Endodermal cell (in vitro differentiated cells): ENCODE results near the gene ZC3H10. TPM values are rescaled to one million over a fixed set of nuclear protein-coding genes. Genes with fewer than 3 reads are reported as not detected.

Source experiments
- DNase-seq: peaks from one replicate; pipeline ENCODE4 v3.0.0-alpha.2; 2017
- H3K27ac ChIP-seq: 2 replicates; pipeline ENCODE4 v1.5.1; 2013; ENCODE audit warnings: mild to moderate bottlenecking, low read depth, low read length, moderate library complexity
- H3K27me3 ChIP-seq: 2 replicates; pipeline ENCODE4 v1.6.1; 2013; ENCODE audit warnings: mild to moderate bottlenecking, low read length, moderate library complexity; ENCODE audit not compliant: insufficient read depth, control insufficient read depth, poor library complexity, severe bottlenecking
- H3K36me3 ChIP-seq: 2 replicates; pipeline ENCODE4 v1.7.0; 2013; ENCODE audit warnings: mild to moderate bottlenecking, low read length, moderate library complexity; ENCODE audit not compliant: control insufficient read depth, insufficient read depth
- H3K4me1 ChIP-seq: one replicate; pipeline ENCODE4 v1.7.0; 2013; ENCODE audit warnings: low read length; ENCODE audit not compliant: control insufficient read depth, insufficient read depth
- H3K4me3 ChIP-seq: 2 replicates; pipeline ENCODE4 v1.5.1; 2013; ENCODE audit warnings: mild to moderate bottlenecking, low read length, moderate library complexity
- H3K9ac ChIP-seq: 2 replicates; pipeline ENCODE4 v1.6.1; 2013; ENCODE audit warnings: mild to moderate bottlenecking, low read length, moderate library complexity; ENCODE audit not compliant: poor library complexity, severe bottlenecking; ENCODE audit errors: extremely low read depth
- H3K9me3 ChIP-seq: 2 replicates; pipeline ENCODE4 v1.6.1; 2013; ENCODE audit warnings: mild to moderate bottlenecking, low read length, moderate library complexity; ENCODE audit not compliant: control insufficient read depth
- H3K27ac Mint-ChIP-seq: 2 replicates; pipeline ENCODE4 v1.8.0; 2020; ENCODE audit warnings: mixed read lengths
- H3K27me3 Mint-ChIP-seq: 2 replicates; pipeline ENCODE4 v1.8.0; 2021; ENCODE audit warnings: mild to moderate bottlenecking, mixed read lengths; ENCODE audit not compliant: insufficient read depth
- H3K36me3 Mint-ChIP-seq: 2 replicates; pipeline ENCODE4 v1.8.0; 2020; ENCODE audit warnings: low read depth, mixed read lengths
- H3K4me1 Mint-ChIP-seq: 2 replicates; pipeline ENCODE4 v1.8.0; 2020; ENCODE audit warnings: mixed read lengths
- H3K4me3 Mint-ChIP-seq: 2 replicates; pipeline ENCODE4 v1.8.0; 2020; ENCODE audit warnings: mild to moderate bottlenecking, moderate library complexity, mixed read lengths
- H3K9me3 Mint-ChIP-seq: 2 replicates; pipeline ENCODE4 v1.8.0; 2020; ENCODE audit warnings: mild to moderate bottlenecking, mixed read lengths
- CTCF ChIP-seq: fragments of 200-600 bp; sonication (generic); conservative IDR thresholded peaks from 2 replicates; pipeline ENCODE4 v1.5.0; 2021; ENCODE audit warnings: antibody characterized with exemption, mild to moderate bottlenecking
- WGBS, 2 experiments: methylation state at CpG; one replicate each; pipeline versions ENCODE4 v1.1.5 to v1.1.7; 2013; ENCODE audit warnings: missing lambda C conversion rate in 2 of 2, mixed read lengths in 1 of 2; ENCODE audit not compliant: insufficient coverage in 1 of 2, insufficient read length in 1 of 2; 5-methylcytosine and 5-hydroxymethylcytosine counted together
- total RNA-seq, 2 donors: library from RNA; stranded (reverse); fragmentation: NEBNext Ultra II Directional in 1 of 2; extraction: Animal tissue kit (Norgen Biotek cat#: 25700) in 1 of 2; gene quantifications; 2 replicates in 1 of 2; 3 replicates in 1 of 2; pipeline ENCODE4 v1.2.1, GENCODE V29; 2021

Gene ZC3H10
- total RNA-seq, 2 donors from 2014 or later: 7.9 to 9.1 TPM

- TF ChIP-seq CTCF: no peak
- H3K27ac Mint-ChIP-seq: no peak overlapping the region
- no peaks in the 10 kb centered on the region for H3K27me3 ChIP-seq
- H3K9me3 Mint-ChIP-seq: peaks cover 4% of the 10 kb centered on the region
- 94 to 100% methylated on average over 12 to 19 of the region's 19 CpGs for WGBS, 2 experiments
- no peak for DNase-seq
- no peak overlapping the region for H3K27ac ChIP-seq
- H3K27me3 Mint-ChIP-seq: no peaks in the 10 kb centered on the region
- H3K4me3 ChIP-seq: no peak overlapping the region
- no peaks in the 10 kb centered on the region for H3K9me3 ChIP-seq
- H3K4me1 ChIP-seq: no peaks in the 10 kb centered on the region
- H3K4me3 Mint-ChIP-seq: no peak overlapping the region
- peaks cover 78% of the 10 kb centered on the region for H3K36me3 Mint-ChIP-seq
- H3K36me3 ChIP-seq: peaks cover 76% of the 10 kb centered on the region
- no peaks in the 10 kb centered on the region for H3K4me1 Mint-ChIP-seq
- no peak overlapping the region for H3K9ac ChIP-seq
Observed at GRCh38 chr12:56141946-56142784, 24.1 kb downstream of the ZC3H10 start.

- DNase-seq: no peak
- Histone ChIP-seq H3K4me1 (no peaks in the 10 kb centered on the region), H3K4me3 (no peak overlapping the region), H3K36me3 (peaks cover 66% of the 10 kb centered on the region), H3K9me3 (no peaks in the 10 kb centered on the region), H3K27ac (no peak overlapping the region), H3K27me3 (no peaks in the 10 kb centered on the region), H3K9ac (no peak overlapping the region)
- H3K4me1 Mint-ChIP-seq: no peaks in the 10 kb centered on the region
- WGBS, 2 experiments: 96 to 97% methylated on average over 3 to 4 of the region's 4 CpGs
- H3K36me3 Mint-ChIP-seq: peaks cover 67% of the 10 kb centered on the region
- H3K27me3 Mint-ChIP-seq: no peaks in the 10 kb centered on the region
- TF ChIP-seq CTCF: no peak
- peaks cover 4% of the 10 kb centered on the region for H3K9me3 Mint-ChIP-seq
- no peak overlapping the region for H3K4me3 Mint-ChIP-seq
- H3K27ac Mint-ChIP-seq: no peak overlapping the region
Observed at GRCh38 chr12:56143217-56143616, 25.2 kb downstream of the ZC3H10 start.

GRCh38 chr12:56143870-56144269, 25.8 kb downstream of the ZC3H10 start:
- no peaks in the 10 kb centered on the region for H3K27me3 ChIP-seq
- H3K4me1 ChIP-seq: no peaks in the 10 kb centered on the region
- no peak overlapping the region for H3K9ac ChIP-seq
- H3K27ac ChIP-seq: no peak overlapping the region
- no peak for TF ChIP-seq CTCF
- H3K4me3 ChIP-seq: no peak overlapping the region
- Mint-ChIP-seq H3K4me3 (no peak overlapping the region), H3K36me3 (peaks cover 61% of the 10 kb centered on the region), H3K27me3 (no peaks in the 10 kb centered on the region), H3K4me1 (no peaks in the 10 kb centered on the region), H3K9me3 (peaks cover under 1% of the 10 kb centered on the region), H3K27ac (no peak overlapping the region)
- WGBS, 2 experiments: 93 to 94% methylated on average over 4 to 8 of the region's 8 CpGs
- H3K9me3 ChIP-seq: no peaks in the 10 kb centered on the region
- peaks cover 59% of the 10 kb centered on the region for H3K36me3 ChIP-seq
- no peak for DNase-seq
